Left cardiac atrium (tissue), 4 donors: ENCODE data around the gene OLFML2B. TPM values are rescaled to one million over a fixed set of nuclear protein-coding genes. Genes with fewer than 3 reads are reported as not detected.
A peak's percentile ranks its signal among the peaks of the same experiment; 100 is the strongest.

Source experiments
- ATAC-seq, 2 donors: fragments of 200-7000 bp; cut with Tn5 transposase; one replicate each; pipeline ENCODE4 v1.9.1; 2020; ENCODE audit warnings: mild to moderate bottlenecking in 2 of 2, moderate library complexity in 2 of 2
- DNase-seq: peaks from one replicate; pipeline ENCODE4 v3.0.0-alpha.2; 2020
- intact Hi-C, 2 donors: fragments of 100-400 bp; cut with DNase I; formaldehyde crosslinking; loops; one replicate each; pipeline versions ENCODE4 v1.14.1 to v1.15.1; 2022 to 2023
- total RNA-seq, 2 donors: library from RNA; stranded (reverse); fragmentation: NEBNext Ultra II Directional; extraction: Animal tissue kit (Norgen Biotek cat#: 25700); gene quantifications; one replicate each; pipeline ENCODE4 v1.2.1, GENCODE V29; 2021
- donor health status: DM: no; HTN: yes; CAD: no.
- donor health status: DM: no; HTN: yes; CAD: no; lungs with severe emphysema.
- donor health status: DM: yes; HTN: yes; CAD: no.
- donor health status: Dilated cardiomyopathy.

Gene OLFML2B
- total RNA-seq, 2 donors from 2014 or later, result 5.8 to 11.4 TPM

GRCh38 chr1:161933592-161934588, 89.8 kb downstream of the OLFML2B start:
- intact Hi-C loops, result no loop called here
- DNase-seq (no peak), ATAC-seq (peak; percentile 49 to 53)

Other genes with a start within 250 kb of the OLFML2B start
- gene NOS1AP, start 45.8 kb upstream of the OLFML2B start, total RNA-seq, result 1 to 10 TPM; 1.8 to 2.8 TPM